Tibial nerve (tissue), 4 donors: ENCODE data around the gene ADGRF4. TPM values are rescaled to one million over a fixed set of nuclear protein-coding genes. Genes with fewer than 3 reads are reported as not detected.

Source experiments
- DNase-seq, 2 donors: peaks; one replicate each; pipeline ENCODE4 v3.0.0-alpha.2; 2019; ENCODE audit warnings: low spot score in 2 of 2
- H3K27ac ChIP-seq, 4 donors: fragments of 200-600 bp; sonication (generic) in 3 of 4; one replicate each; pipeline ENCODE4 v1.5.1; 2017 to 2019; ENCODE audit warnings: mild to moderate bottlenecking in 1 of 4
- H3K27me3 ChIP-seq, 2 donors: fragments of 200-600 bp; sonication (generic) in 1 of 2; one replicate each; pipeline versions ENCODE4 v1.5.1 to v1.6.0; 2017 to 2019
- H3K36me3 ChIP-seq, 3 donors: fragments of 200-600 bp; sonication (generic); one replicate each; pipeline ENCODE4 v1.5.1; 2018 to 2019
- H3K4me1 ChIP-seq, 4 donors: fragments of 200-600 bp; sonication (generic) in 3 of 4; one replicate each; pipeline ENCODE4 v1.5.1; 2017 to 2019
- H3K4me3 ChIP-seq, 4 donors: fragments of 200-600 bp; sonication (generic) in 3 of 4; one replicate each; pipeline ENCODE4 v1.5.1; 2017 to 2019; ENCODE audit warnings: mild to moderate bottlenecking in 1 of 4, moderate library complexity in 1 of 4
- H3K9me3 ChIP-seq, 4 donors: fragments of 200-600 bp; sonication (generic) in 3 of 4; one replicate each; pipeline ENCODE4 v1.5.1; 2017 to 2019
- CTCF ChIP-seq, 5 experiments: fragments of 200-600 bp in 3 of 5; fragments of 450-650 bp in 2 of 5; sonication (generic) in 3 of 5; IDR thresholded peaks; one replicate each; pipeline ENCODE4 v1.5.1; 2016 to 2019; ENCODE audit warnings: antibody characterized with exemption in 5 of 5, mild to moderate bottlenecking in 3 of 5, moderate library complexity in 2 of 5
- EP300 ChIP-seq, 2 donors: sonication (generic); formaldehyde crosslinking; IDR thresholded peaks; one replicate each; pipeline ENCODE4 v1.6.1; 2017; ENCODE audit warnings: antibody characterized with exemption in 2 of 2, mild to moderate bottlenecking in 1 of 2
- POLR2A ChIP-seq, 2 donors: fragments of 450-650 bp; IDR thresholded peaks; one replicate each; pipeline ENCODE4 v1.6.1; 2017; ENCODE audit warnings: antibody characterized with exemption in 2 of 2, mild to moderate bottlenecking in 2 of 2, moderate library complexity in 2 of 2
- WGBS, 2 donors: methylation state at CpG; one replicate each; pipeline ENCODE4 v1.1.5; 2018; 5-methylcytosine and 5-hydroxymethylcytosine counted together
- total RNA-seq, 4 donors: library from RNA; depleted of rRNA; stranded (reverse); fragments of >200 nt; gene quantifications; one replicate each; pipeline ENCODE4 v1.1.0, GENCODE V29; 2016

ADGRF4 gene
- total RNA-seq, 4 donors from 2014 or later, result not detected

- no peak for DNase-seq
- Histone ChIP-seq H3K4me1 (no peaks in the 10 kb centered on the region), H3K27me3 (no peaks in the 10 kb centered on the region), H3K27ac (no peak overlapping the region), H3K36me3 (no peaks in the 10 kb centered on the region), H3K4me3 (no peak overlapping the region), H3K9me3 (peaks cover 0 to 4% (median 0%) of the 10 kb centered on the region in 4 donors)
- TF ChIP-seq POLR2A (IDR thresholded peaks at IDR 0.05) (no peak), CTCF (IDR thresholded peaks at IDR 0.05) (no peak), EP300 (IDR thresholded peaks at IDR 0.05) (no peak)
- 75 to 84% methylated on average over 3 of the region's 3 CpGs for WGBS, 2 donors
Measured at GRCh38 chr6:47762502-47762901, 64.1 kb downstream of the ADGRF4 start.

GRCh38 chr6:47766445-47766844, 68.1 kb downstream of the ADGRF4 start:
- Histone ChIP-seq H3K27me3 (no peaks in the 10 kb centered on the region), H3K9me3 (peaks cover 0 to 4% (median 0%) of the 10 kb centered on the region in 4 donors), H3K4me1 (no peaks in the 10 kb centered on the region), H3K4me3 (no peak overlapping the region), H3K36me3 (no peaks in the 10 kb centered on the region), H3K27ac (no peak overlapping the region)
- DNase-seq, result no peak
- TF ChIP-seq POLR2A (IDR thresholded peaks at IDR 0.05) (no peak), CTCF (IDR thresholded peaks at IDR 0.05) (no peak)
- WGBS, 2 donors, result 93 to 98% methylated on average over 3 of the region's 3 CpGs

GRCh38 chr6:47767102-47767501, 68.7 kb downstream of the ADGRF4 start:
- TF ChIP-seq EP300 (IDR thresholded peaks at IDR 0.05), result no peak
- WGBS, 2 donors, result 56 to 97% methylated on average over 1 of the region's 1 CpG
- DNase-seq, result no peak
- no peaks in the 10 kb centered on the region for H3K36me3 ChIP-seq
- H3K27me3 ChIP-seq, result no peaks in the 10 kb centered on the region
- H3K4me3 ChIP-seq, result no peak overlapping the region
- no peaks in the 10 kb centered on the region for H3K4me1 ChIP-seq
- H3K27ac ChIP-seq, result no peak overlapping the region
- H3K9me3 ChIP-seq, result peaks cover 0 to 4% (median 0%) of the 10 kb centered on the region in 4 donors

- TF ChIP-seq POLR2A (IDR thresholded peaks at IDR 0.05), result no peak
- TF ChIP-seq EP300 (IDR thresholded peaks at IDR 0.05), result no peak
- TF ChIP-seq CTCF (IDR thresholded peaks at IDR 0.05), result no peak
Measured at GRCh38 chr6:47769982-47770381, 71.6 kb downstream of the ADGRF4 start.

More at GRCh38 chr6:47769982-47770381, 71.6 kb downstream of the ADGRF4 start:
- H3K27me3 ChIP-seq, result no peaks in the 10 kb centered on the region
- H3K36me3 ChIP-seq, result no peaks in the 10 kb centered on the region
- no peaks in the 10 kb centered on the region for H3K4me1 ChIP-seq
- no peak overlapping the region for H3K4me3 ChIP-seq
- H3K27ac ChIP-seq, result no peak overlapping the region
- no peak for DNase-seq
- H3K9me3 ChIP-seq, result peaks cover 0 to 4% (median 0%) of the 10 kb centered on the region in 4 donors

Other genes with a start within 250 kb of the ADGRF4 start
- gene CD2AP, start 220.8 kb upstream of the ADGRF4 start, total RNA-seq, result 10 to 100 TPM; 18.4 to 32.1 (median 25.2) TPM
- gene OPN5, start 83.5 kb downstream of the ADGRF4 start, total RNA-seq, result not detected